Measurements from ENCODE around the gene FAM219B.

DNA sequence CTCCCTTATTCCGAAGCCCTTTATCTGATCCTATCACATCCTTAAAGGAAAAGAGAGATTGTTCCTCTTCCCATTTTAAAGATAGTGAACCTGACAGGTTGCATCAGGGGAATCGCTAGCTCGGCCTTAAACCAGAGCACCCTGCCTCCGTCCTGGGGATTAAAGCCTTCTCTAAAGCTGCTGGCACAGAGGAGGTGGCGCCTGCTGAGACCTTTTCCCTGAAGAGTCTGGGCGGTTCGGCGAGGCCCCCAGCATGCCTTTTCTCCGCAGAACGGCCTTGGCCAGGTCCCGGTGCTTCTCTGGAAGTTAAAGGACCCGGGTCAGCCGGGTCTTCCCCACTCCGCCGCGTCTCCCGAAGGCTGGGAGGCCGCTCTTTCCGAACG lies 593 bp downstream of the FAM219B start:
- TF ChIP-seq, protein P1, sequence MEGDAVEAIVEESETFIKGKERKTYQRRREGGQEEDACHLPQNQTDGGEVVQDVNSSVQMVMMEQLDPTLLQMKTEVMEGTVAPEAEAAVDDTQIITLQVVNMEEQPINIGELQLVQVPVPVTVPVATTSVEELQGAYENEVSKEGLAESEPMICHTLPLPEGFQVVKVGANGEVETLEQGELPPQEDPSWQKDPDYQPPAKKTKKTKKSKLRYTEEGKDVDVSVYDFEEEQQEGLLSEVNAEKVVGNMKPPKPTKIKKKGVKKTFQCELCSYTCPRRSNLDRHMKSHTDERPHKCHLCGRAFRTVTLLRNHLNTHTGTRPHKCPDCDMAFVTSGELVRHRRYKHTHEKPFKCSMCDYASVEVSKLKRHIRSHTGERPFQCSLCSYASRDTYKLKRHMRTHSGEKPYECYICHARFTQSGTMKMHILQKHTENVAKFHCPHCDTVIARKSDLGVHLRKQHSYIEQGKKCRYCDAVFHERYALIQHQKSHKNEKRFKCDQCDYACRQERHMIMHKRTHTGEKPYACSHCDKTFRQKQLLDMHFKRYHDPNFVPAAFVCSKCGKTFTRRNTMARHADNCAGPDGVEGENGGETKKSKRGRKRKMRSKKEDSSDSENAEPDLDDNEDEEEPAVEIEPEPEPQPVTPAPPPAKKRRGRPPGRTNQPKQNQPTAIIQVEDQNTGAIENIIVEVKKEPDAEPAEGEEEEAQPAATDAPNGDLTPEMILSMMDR (IDR thresholded peaks at IDR 0.05): no peak
- no peak for TF ChIP-seq POLR2A (IDR thresholded peaks at IDR 0.05)

Measured in esophagus squamous epithelium (tissue), 4 donors.